A673 (cell line): Measurements from ENCODE around the gene HSD17B8. TPM values are rescaled to one million over a fixed set of nuclear protein-coding genes. Genes with fewer than 3 reads are reported as not detected.

Experiments used
- BruUV-seq: library from RNA; stranded (reverse); fragments of 400-500 nt; replicated peaks from 2 replicates; lab custom pipeline; 2021; lab: Mats Ljungman, UMichigan
- CTCF ChIA-PET: fragments of 300-600 bp; sonication (Branson Sonifier 250); formaldehyde crosslinking; loops from one replicate; lab custom pipeline; 2022; ENCODE audit warnings: antibody characterized with exemption; lab: Charles Lee
- POLR2A ChIA-PET: fragments of 300-600 bp; sonication (Branson Sonifier 250); formaldehyde crosslinking; loops from one replicate; lab custom pipeline; 2022; ENCODE audit warnings: antibody characterized with exemption; ENCODE audit not compliant: low non-redundant PET; lab: Charles Lee
- DNase-seq: peaks from one replicate; pipeline ENCODE4 v3.0.0-alpha.2; 2015; ENCODE audit warnings: low spot score
- H3K27ac ChIP-seq: fragments of 200-600 bp; sonication (generic); 2 replicates; pipeline ENCODE4 v1.5.1; 2016; ENCODE audit warnings: mixed run types, low read depth, mild to moderate bottlenecking, mixed read lengths, antibody characterized with exemption, low read length; ENCODE audit not compliant: poor library complexity, severe bottlenecking
- H3K27me3 ChIP-seq: fragments of 200-600 bp; sonication (generic); replicated peaks from 2 replicates; pipeline ENCODE4 v1.6.1; 2017; ENCODE audit warnings: mixed run types, low read depth, mild to moderate bottlenecking, mixed read lengths, antibody characterized with exemption, low read length; ENCODE audit not compliant: insufficient read depth, poor library complexity
- H3K36me3 ChIP-seq: fragments of 200-600 bp; sonication (generic); 2 replicates; pipeline ENCODE4 v1.6.1; 2016; ENCODE audit warnings: mixed run types, mild to moderate bottlenecking, mixed read lengths, antibody characterized with exemption, low read length; ENCODE audit not compliant: insufficient read depth, poor library complexity, severe bottlenecking
- H3K4me1 ChIP-seq: fragments of 200-600 bp; sonication (generic); 2 replicates; pipeline ENCODE4 v1.6.1; 2017; ENCODE audit warnings: mixed run types, mild to moderate bottlenecking, mixed read lengths, antibody characterized with exemption, low read length; ENCODE audit not compliant: insufficient read depth, poor library complexity, severe bottlenecking
- H3K4me3 ChIP-seq: fragments of 200-600 bp; sonication (generic); 2 replicates; pipeline ENCODE4 v1.5.1; 2016; ENCODE audit warnings: low read depth, mixed run types, mild to moderate bottlenecking, mixed read lengths, low read length; ENCODE audit not compliant: poor library complexity, severe bottlenecking
- H3K9me3 ChIP-seq: fragments of 200-600 bp; sonication (generic); 2 replicates; pipeline ENCODE4 v1.6.1; 2016; ENCODE audit warnings: mixed run types, low read depth, mild to moderate bottlenecking, mixed read lengths, antibody characterized with exemption, low read length; ENCODE audit not compliant: poor library complexity, severe bottlenecking
- CTCF ChIP-seq: fragments of 300-800, 200-600 bp; sonication (generic); conservative IDR thresholded peaks from 2 replicates; pipeline ENCODE4 v1.5.1; 2017; ENCODE audit warnings: low read depth, mild to moderate bottlenecking, antibody characterized with exemption, low read length, moderate library complexity, mixed read lengths
- EZH2 ChIP-seq: fragments of 200-600 bp; sonication (generic); IDR thresholded peaks from 2 replicates; pipeline ENCODE4 v1.6.1; 2017; ENCODE audit warnings: borderline replicate concordance, low read depth, mild to moderate bottlenecking, mixed read lengths, antibody characterized with exemption, low read length; ENCODE audit not compliant: poor library complexity, severe bottlenecking
- intact Hi-C: fragments of 100-400 bp; cut with micrococcal nuclease; formaldehyde crosslinking; loops from one replicate; pipeline ENCODE4 v1.10.0; 2022; ENCODE audit not compliant: unreplicated experiment
- total RNA-seq: library from RNA; stranded (reverse); gene quantifications from 2 replicates; pipeline ENCODE4 v1.2.3, GENCODE V29; 2021

The HSD17B8 gene
- total RNA-seq, 1 experiment from 2014 or later, result 5.9 TPM

- Histone ChIP-seq H3K27ac (no peak overlapping the region), H3K36me3 (no peaks in the 10 kb centered on the region), H3K4me3 (no peak overlapping the region), H3K4me1 (peaks cover 9% of the 10 kb centered on the region), H3K27me3 (no peaks in the 10 kb centered on the region), H3K9me3 (no peaks in the 10 kb centered on the region)
- TF ChIP-seq EZH2 (no peak), CTCF (no peak)
- DNase-seq, result no peak
- CTCF ChIA-PET, result no interaction called here
- BruUV-seq, result no TSS peak
- intact Hi-C loops, result no loop called here
- POLR2A ChIA-PET, result no interaction called here
Observed at GRCh38 chr6:33183071-33183683, 21.3 kb upstream of the HSD17B8 start.

- intact Hi-C loops, result no loop called here
Observed at GRCh38 chr6:33185190-33185589, 19.3 kb upstream of the HSD17B8 start.

GRCh38 chr6:33185654-33186187 is 18.7 kb upstream of the HSD17B8 start:
- H3K27me3 ChIP-seq, result no peaks in the 10 kb centered on the region
- ChIA-PET CTCF (no interaction called here), POLR2A (no interaction called here)
- TF ChIP-seq CTCF (no peak), EZH2 (no peak)
- peaks cover 9% of the 10 kb centered on the region for H3K4me1 ChIP-seq
- no peak for DNase-seq
- H3K4me3 ChIP-seq, result no peak overlapping the region
- H3K9me3 ChIP-seq, result no peaks in the 10 kb centered on the region
- no TSS peak for BruUV-seq
- H3K27ac ChIP-seq, result no peak overlapping the region
- intact Hi-C loops, result no loop called here
- no peaks in the 10 kb centered on the region for H3K36me3 ChIP-seq

More at GRCh38 chr6:33185190-33185589, 19.3 kb upstream of the HSD17B8 start:
- ChIA-PET POLR2A (no interaction called here), CTCF (no interaction called here)
- no peak overlapping the region for H3K4me3 ChIP-seq
- no peak for DNase-seq
- TF ChIP-seq CTCF (no peak), EZH2 (no peak)
- H3K36me3 ChIP-seq, result no peaks in the 10 kb centered on the region
- H3K27me3 ChIP-seq, result no peaks in the 10 kb centered on the region
- BruUV-seq, result no TSS peak
- H3K27ac ChIP-seq, result no peak overlapping the region
- H3K4me1 ChIP-seq, result peaks cover 9% of the 10 kb centered on the region
- no peaks in the 10 kb centered on the region for H3K9me3 ChIP-seq
